Heart right ventricle (tissue), 16 donors: ENCODE data around the gene CRYBB3. TPM values are rescaled to one million over a fixed set of nuclear protein-coding genes. Genes with fewer than 3 reads are reported as not detected.

Experiments
- ATAC-seq, 8 donors: fragments of 200-7000 bp; cut with Tn5 transposase; one replicate each; pipeline ENCODE4 v1.9.1; 2020; ENCODE audit warnings: mild to moderate bottlenecking in 8 of 8, moderate library complexity in 8 of 8, moderate number of reproducible peaks in 1 of 8
- DNase-seq, 2 donors: peaks; one replicate each; pipeline ENCODE4 v3.0.0-alpha.2; 2020
- H3K27ac ChIP-seq, 10 donors: fragments of 200-600 bp; sonication (generic) in 2 of 10; one replicate each; pipeline versions ENCODE4 v1.5.0 to v1.8.0; 2020 to 2022; ENCODE audit warnings: mild to moderate bottlenecking in 3 of 10
- H3K27me3 ChIP-seq, 7 donors: fragments of 200-600 bp; one replicate each; pipeline ENCODE4 v1.8.0; 2021 to 2022; ENCODE audit warnings: mild to moderate bottlenecking in 2 of 7
- H3K36me3 ChIP-seq, 9 donors: fragments of 200-600 bp; sonication (generic) in 1 of 9; one replicate each; pipeline versions ENCODE4 v1.5.0 to v1.8.0; 2020 to 2022; ENCODE audit warnings: mild to moderate bottlenecking in 2 of 9
- H3K4me1 ChIP-seq, 9 donors: fragments of 200-600 bp; sonication (generic) in 1 of 9; one replicate each; pipeline versions ENCODE4 v1.5.0 to v1.8.0; 2020 to 2022; ENCODE audit warnings: mild to moderate bottlenecking in 4 of 9
- H3K4me3 ChIP-seq, 10 donors: fragments of 200-600 bp; sonication (generic) in 2 of 10; one replicate each; pipeline versions ENCODE4 v1.5.0 to v1.8.0; 2020 to 2022; ENCODE audit warnings: mild to moderate bottlenecking in 7 of 10, moderate library complexity in 2 of 10
- H3K9me3 ChIP-seq, 11 donors: fragments of 200-600 bp in 10 of 11; sonication (generic) in 2 of 11; one replicate each; pipeline versions ENCODE4 v1.5.0 to v1.8.0; 2013 to 2022; ENCODE audit warnings: mild to moderate bottlenecking in 2 of 11, control low read depth in 1 of 11, moderate library complexity in 1 of 11
- CTCF ChIP-seq, 9 donors: fragments of 200-600 bp; sonication (generic) in 2 of 9; IDR thresholded peaks; one replicate each; pipeline versions ENCODE4 v1.5.0 to v1.8.0; 2021 to 2022; ENCODE audit warnings: antibody characterized with exemption in 9 of 9, mild to moderate bottlenecking in 5 of 9, moderate library complexity in 1 of 9
- WGBS, 2 donors: extraction: QIAGEN DNeasy Blood & Tissue Kit; methylation state at CpG; one replicate each; pipeline ENCODE4 v1.1.7; 2013; ENCODE audit warnings: inconsistent platforms in 1 of 2; 5-methylcytosine and 5-hydroxymethylcytosine counted together
- intact Hi-C, 10 donors: fragments of 100-400 bp; cut with DNase I; formaldehyde crosslinking; loops; one replicate each; pipeline versions ENCODE4 v1.11.1 to v1.14.2; 2022
- polyA plus RNA-seq, 2 donors: library from polyadenylated mRNA; stranded (reverse); fragments of 200-250 nt; gene quantifications; one replicate each; pipeline ENCODE4 v1.2.3, GENCODE V29; 2013
- total RNA-seq, 10 donors: library from RNA; stranded (reverse); fragmentation: NEBNext Ultra II Directional in 3 of 10; extraction: Animal tissue kit (Norgen Biotek cat#: 25700) in 3 of 10; gene quantifications; one replicate each; pipeline versions ENCODE4 v1.2.1 to v1.2.4, GENCODE V29; 2021 to 2023
- donor health status: Arrhythmogenic right ventricular cardiomyopathy.
- donor health status: ischemic (EF 13 %, LVEDD 7.1; RV severe dilation, severe dysfunction).
- donor health status: healthy with polysubstance abuse.
- donor health status: DM: no; HTN: yes; CAD: no.
- donor health status: DM: no; HTN: no; CAD: no.
- donor health status: ischemic (EF 25% LVEDD 6.9; RV normal size, moderate dysfunction).
- donor health status: ischemic (EF 25% LVEDD 5.7; RV mildly dilated, moderate dysfunction).
- donor health status: healthy.
- donor health status: DM: yes; HTN: yes; CAD: no.
- donor health status: Ischemic cardiomyopathy.
- donor health status: ischemic (EF 35%, LVEDD 5.7; RV mildly dilated, moderate dysfunction).
- donor health status: nonischemic (EF 11% LVEDD 7.7; RV severe dilation, severe dysfunction).
- donor health status: DM: yes; HTN: yes; CAD: no.
- donor health status: PGD.
- donor health status: ischemic (EF 29% LVEDD 5.4; RV normal size, mild dysfunction).
- donor health status: nonischemic (EF 23%, LVEDD 6.1; RV moderate dilation, normal function).

The CRYBB3 gene
- total and polyA plus RNA-seq, 12 donors, result 0.06 to 0.44 (median 0.38) TPM; not detected in 8

- no peak for TF ChIP-seq CTCF (IDR thresholded peaks at IDR 0.05)
- no peaks in the 10 kb centered on the region for H3K9me3 ChIP-seq
- peaks cover 0 to 94% (median 8%) of the 10 kb centered on the region in 9 donors for H3K36me3 ChIP-seq
- DNase-seq, result no peak
- no peaks in the 10 kb centered on the region for H3K4me1 ChIP-seq
- H3K27ac ChIP-seq, result no peak overlapping the region
- WGBS, 2 donors, result 74 to 92% methylated on average over 4 of the region's 4 CpGs
- intact Hi-C loops, result no loop called here
- ATAC-seq, result no peak
- H3K4me3 ChIP-seq, result no peak overlapping the region
- no peaks in the 10 kb centered on the region for H3K27me3 ChIP-seq
These were observed 6.5 kb upstream of the CRYBB3 start for GRCh38 chr22:25193130-25193529.

- TF ChIP-seq CTCF (IDR thresholded peaks at IDR 0.05), result no peak
- 59 to 69% methylated on average over 3 of the region's 3 CpGs for WGBS, 2 donors
- Histone ChIP-seq H3K4me1 (no peaks in the 10 kb centered on the region), H3K27me3 (no peaks in the 10 kb centered on the region), H3K9me3 (no peaks in the 10 kb centered on the region), H3K27ac (no peak overlapping the region), H3K36me3 (peaks cover 0 to 98% (median 8%) of the 10 kb centered on the region in 9 donors), H3K4me3 (no peak overlapping the region)
- ATAC-seq (no peak), DNase-seq (no peak)
- intact Hi-C loops, result no loop called here
These were observed 6.1 kb upstream of the CRYBB3 start for GRCh38 chr22:25193548-25193947.

DNA sequence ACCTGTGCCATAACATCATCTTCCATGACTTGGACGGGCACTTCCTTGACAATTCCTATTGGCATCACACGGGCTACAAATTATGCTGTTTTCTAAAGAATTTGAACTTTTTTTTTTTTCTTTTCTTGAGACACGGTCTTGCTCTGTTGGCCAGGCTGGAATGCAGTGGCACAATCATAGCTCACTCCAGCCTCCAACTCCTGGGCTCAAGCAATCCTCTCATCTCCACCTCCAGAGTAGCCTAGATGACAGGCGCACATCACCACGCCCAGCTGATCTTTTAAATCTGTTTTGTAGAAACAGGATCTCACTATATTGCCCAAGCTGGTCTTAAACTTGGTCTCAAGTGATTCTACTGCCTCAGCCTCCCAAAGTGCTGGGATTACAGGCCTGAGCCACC, 3.3 kb upstream of the CRYBB3 start:
- no peaks in the 10 kb centered on the region for H3K27me3 ChIP-seq
- H3K36me3 ChIP-seq, result peaks cover 0 to 81% (median 8%) of the 10 kb centered on the region in 9 donors
- ATAC-seq (no peak), DNase-seq (no peak)
- intact Hi-C loops, result no loop called here
- H3K27ac ChIP-seq, result no peak overlapping the region
- no peaks in the 10 kb centered on the region for H3K9me3 ChIP-seq
- no peaks in the 10 kb centered on the region for H3K4me1 ChIP-seq
- TF ChIP-seq CTCF (IDR thresholded peaks at IDR 0.05), result no peak
- 90 to 91% methylated on average over 5 of the region's 5 CpGs for WGBS, 2 donors
- H3K4me3 ChIP-seq, result no peak overlapping the region

- Histone ChIP-seq H3K4me3 (no peak overlapping the region), H3K9me3 (no peaks in the 10 kb centered on the region), H3K27me3 (no peaks in the 10 kb centered on the region), H3K27ac (no peak overlapping the region), H3K4me1 (no peaks in the 10 kb centered on the region), H3K36me3 (peaks cover 0 to 75% (median 4%) of the 10 kb centered on the region in 9 donors)
- DNase-seq (no peak), ATAC-seq (no peak)
- intact Hi-C loops, result no loop called here
- no peak for TF ChIP-seq CTCF (IDR thresholded peaks at IDR 0.05)
- WGBS, 2 donors, result 91 to 94% methylated on average over 4 of the region's 4 CpGs
These were observed 2.3 kb upstream of the CRYBB3 start for GRCh38 chr22:25197340-25197739.
